H9 (cell line): Measurements from ENCODE around the gene SPAG5. TPM values are rescaled to one million over a fixed set of nuclear protein-coding genes. Genes with fewer than 3 reads are reported as not detected.

ENCODE experiments used
- DNase-seq: peaks from one replicate; pipeline ENCODE4 v3.0.0-alpha.2; 2017
- H2AFZ ChIP-seq: one replicate; pipeline ENCODE4 v1.6.1; 2013; ENCODE audit warnings: mild to moderate bottlenecking, low read length, control low read depth, moderate library complexity
- H2AK5ac ChIP-seq: 2 replicates; pipeline ENCODE4 v1.6.1; 2013; ENCODE audit warnings: low read length, control low read depth, mixed read lengths; ENCODE audit not compliant: insufficient read length
- H2BK120ac ChIP-seq: one replicate; pipeline ENCODE4 v1.6.1; 2013; ENCODE audit warnings: low read depth, mild to moderate bottlenecking, low read length, control low read depth, inconsistent platforms; ENCODE audit not compliant: poor library complexity, severe bottlenecking
- H2BK12ac ChIP-seq: 2 replicates; pipeline ENCODE4 v1.6.1; 2013; ENCODE audit warnings: low read length, control low read depth, mixed read lengths, low read depth; ENCODE audit not compliant: insufficient read length
- H2BK15ac ChIP-seq: 2 replicates; pipeline ENCODE4 v1.6.1; 2013; ENCODE audit warnings: low read depth, low read length, control low read depth
- H2BK20ac ChIP-seq: one replicate; pipeline ENCODE4 v1.6.1; 2013; ENCODE audit warnings: low read depth, mild to moderate bottlenecking, low read length, control low read depth, inconsistent platforms; ENCODE audit not compliant: poor library complexity, severe bottlenecking
- H2BK5ac ChIP-seq: 2 replicates; pipeline ENCODE4 v1.6.1; 2013; ENCODE audit warnings: low read length, control low read depth, mixed read lengths; ENCODE audit not compliant: insufficient read length
- H3K14ac ChIP-seq: 2 replicates; pipeline ENCODE4 v1.6.1; 2013; ENCODE audit warnings: low read length, control low read depth; ENCODE audit not compliant: insufficient read depth
- H3K18ac ChIP-seq: 2 replicates; pipeline ENCODE4 v1.6.1; 2013; ENCODE audit warnings: low read depth, mild to moderate bottlenecking, mixed read lengths, low read length, control low read depth; ENCODE audit not compliant: insufficient read length
- H3K23ac ChIP-seq: 2 replicates; pipeline ENCODE4 v1.6.1; 2013; ENCODE audit warnings: low read length, control low read depth, mixed read lengths, low read depth; ENCODE audit not compliant: insufficient read length
- H3K23me2 ChIP-seq: 2 replicates; pipeline ENCODE4 v1.6.1; 2013; ENCODE audit warnings: low read depth, mild to moderate bottlenecking, mixed read lengths, low read length, control low read depth; ENCODE audit not compliant: insufficient read length, poor library complexity, severe bottlenecking
- H3K27ac ChIP-seq: 2 replicates; pipeline ENCODE4 v1.5.1; 2013; ENCODE audit warnings: low read length, control low read depth, mixed read lengths, low read depth; ENCODE audit not compliant: insufficient read length
- H3K27me3 ChIP-seq: 2 replicates; pipeline ENCODE4 v1.6.1; 2013; ENCODE audit warnings: low read length, control low read depth, inconsistent platforms; ENCODE audit not compliant: insufficient read depth
- H3K4ac ChIP-seq: 2 replicates; pipeline ENCODE4 v1.6.1; 2013; ENCODE audit warnings: low read depth, mild to moderate bottlenecking, control low read depth, inconsistent platforms, low read length, moderate library complexity
- H3K4me1 ChIP-seq: 2 replicates; pipeline ENCODE4 v1.6.1; 2013; ENCODE audit warnings: low read length, control low read depth, inconsistent platforms; ENCODE audit not compliant: insufficient read depth
- H3K4me2 ChIP-seq: 2 replicates; pipeline ENCODE4 v1.6.1; 2013; ENCODE audit warnings: low read length, control low read depth, mixed read lengths; ENCODE audit not compliant: insufficient read length, insufficient read depth
- H3K56ac ChIP-seq: 2 replicates; pipeline ENCODE4 v1.6.1; 2013; ENCODE audit warnings: low read depth, mild to moderate bottlenecking, mixed read lengths, low read length, control low read depth; ENCODE audit not compliant: insufficient read length
- H3K79me1 ChIP-seq: 2 replicates; pipeline ENCODE4 v1.6.1; 2013; ENCODE audit warnings: low read depth, mild to moderate bottlenecking, moderate library complexity, low read length, control low read depth, inconsistent platforms; ENCODE audit not compliant: insufficient read depth, poor library complexity, severe bottlenecking
- H3K79me2 ChIP-seq: 2 replicates; pipeline ENCODE4 v1.6.1; 2013; ENCODE audit warnings: low read length, control low read depth, inconsistent platforms; ENCODE audit not compliant: insufficient read depth
- H3K9ac ChIP-seq: 2 replicates; pipeline ENCODE4 v1.6.1; 2013; ENCODE audit warnings: low read length, control low read depth, mixed read lengths; ENCODE audit not compliant: insufficient read length; ENCODE audit errors: extremely low read depth
- H3K9me3 ChIP-seq: one replicate; pipeline ENCODE4 v1.6.1; 2013; ENCODE audit warnings: low read depth, low read length, inconsistent platforms; ENCODE audit not compliant: control insufficient read depth
- H3T11ph ChIP-seq: one replicate; pipeline ENCODE4 v1.6.1; 2013; ENCODE audit warnings: mild to moderate bottlenecking, low read length, control low read depth, inconsistent platforms
- H4K20me1 ChIP-seq: one replicate; pipeline ENCODE4 v1.6.1; 2013; ENCODE audit not compliant: control insufficient read depth, insufficient read length, insufficient read depth
- H4K5ac ChIP-seq: 2 replicates; pipeline ENCODE4 v1.6.1; 2013; ENCODE audit warnings: low read depth, mild to moderate bottlenecking, mixed read lengths, low read length, control low read depth; ENCODE audit not compliant: insufficient read length
- H4K8ac ChIP-seq: replicated peaks from 2 replicates; pipeline ENCODE4 v1.6.1; 2013; ENCODE audit warnings: low read length, control low read depth, mixed read lengths, low read depth; ENCODE audit not compliant: insufficient read length
- H4K91ac ChIP-seq: 2 replicates; pipeline ENCODE4 v1.6.1; 2013; ENCODE audit warnings: low read depth, mild to moderate bottlenecking, moderate library complexity, mixed read lengths, low read length, control low read depth; ENCODE audit not compliant: insufficient read length
- H3K27ac Mint-ChIP-seq, 3 experiments: 2 replicates in 2 of 3; 3 replicates in 1 of 3; pipeline ENCODE4 v1.8.0; 2020 to 2021; ENCODE audit warnings: mixed read lengths in 3 of 3, mild to moderate bottlenecking in 1 of 3, moderate library complexity in 1 of 3
- H3K27me3 Mint-ChIP-seq: 2 replicates; pipeline ENCODE4 v1.8.0; 2021; ENCODE audit warnings: low read depth, mild to moderate bottlenecking, moderate library complexity, mixed read lengths
- H3K36me3 Mint-ChIP-seq, 3 experiments: 2 replicates in 2 of 3; 3 replicates in 1 of 3; pipeline ENCODE4 v1.8.0; 2020 to 2021; ENCODE audit warnings: low read depth in 3 of 3, mixed read lengths in 3 of 3; ENCODE audit not compliant: insufficient read depth in 1 of 3
- H3K4me1 Mint-ChIP-seq, 2 experiments: 2 replicates each; pipeline ENCODE4 v1.8.0; 2020; ENCODE audit warnings: mixed read lengths in 2 of 2
- H3K4me3 Mint-ChIP-seq, 2 experiments: 2 replicates in 1 of 2; 3 replicates in 1 of 2; pipeline ENCODE4 v1.8.0; 2020 to 2021; ENCODE audit warnings: mild to moderate bottlenecking in 2 of 2, mixed read lengths in 2 of 2, moderate library complexity in 1 of 2
- H3K9me3 Mint-ChIP-seq, 2 experiments: 2 replicates in 1 of 2; 3 replicates in 1 of 2; pipeline ENCODE4 v1.8.0; 2020; ENCODE audit warnings: mild to moderate bottlenecking in 2 of 2, mixed read lengths in 2 of 2, moderate library complexity in 1 of 2
- WGBS: extraction: QIAGEN DNeasy Blood & Tissue Kit; methylation state at CpG from one replicate; pipeline ENCODE4 v1.1.7; 2013; ENCODE audit warnings: missing lambda C conversion rate, low lambda C conversion rate, mixed read lengths; ENCODE audit not compliant: insufficient read length; ENCODE audit errors: extremely low coverage; 5-methylcytosine and 5-hydroxymethylcytosine counted together
- total RNA-seq: library from RNA; stranded (reverse); gene quantifications from 2 replicates; pipeline ENCODE4 v1.2.1, GENCODE V29; 2021
- TF ChIP-seq, protein P1 (sequence below): fragments of 200-600 bp; sonication (generic); conservative IDR thresholded peaks from 3 replicates; pipeline ENCODE4 v1.8.0; 2021; ENCODE audit warnings: antibody characterized with exemption, mild to moderate bottlenecking

The SPAG5 gene
- total RNA-seq, 1 experiment from 2014 or later = 122 TPM

GRCh38 chr17:28573521-28573920 is 25.3 kb downstream of the SPAG5 start:
- no peak overlapping the region for H4K91ac ChIP-seq
- H3K4ac ChIP-seq = no peak overlapping the region
- H3K14ac ChIP-seq = no peak overlapping the region
- H2BK5ac ChIP-seq = no peak overlapping the region
- H3K4me2 ChIP-seq = no peak overlapping the region
- H3K9ac ChIP-seq = no peak overlapping the region
- no peak overlapping the region for H3T11ph ChIP-seq
- no peak for DNase-seq
- no peak overlapping the region for H3K27ac Mint-ChIP-seq
- H4K5ac ChIP-seq = no peak overlapping the region
- no peak overlapping the region for H3K27ac ChIP-seq
- no peak overlapping the region for H2BK120ac ChIP-seq
- H3K27me3 ChIP-seq = no peaks in the 10 kb centered on the region
- no peak overlapping the region for H3K23ac ChIP-seq
- no peaks in the 10 kb centered on the region for H3K79me2 ChIP-seq
- no peak overlapping the region for H4K8ac ChIP-seq
- H3K56ac ChIP-seq = no peak overlapping the region
- peaks cover 24 to 40% of the 10 kb centered on the region in 2 experiments for H3K4me1 Mint-ChIP-seq
- WGBS = no CpG with 5 or more reads among the region's 9 CpGs
- H2AK5ac ChIP-seq = no peak overlapping the region
- no peak overlapping the region for H3K4me3 Mint-ChIP-seq
- no peak overlapping the region for H2BK15ac ChIP-seq
- no peaks in the 10 kb centered on the region for H3K4me1 ChIP-seq
- H3K9me3 Mint-ChIP-seq = no peaks in the 10 kb centered on the region
- H2BK20ac ChIP-seq = no peak overlapping the region
- no peaks in the 10 kb centered on the region for H3K79me1 ChIP-seq
- H3K23me2 ChIP-seq = peaks cover 11% of the 10 kb centered on the region
- H3K9me3 ChIP-seq = no peaks in the 10 kb centered on the region
- H3K18ac ChIP-seq = no peak overlapping the region
- H4K20me1 ChIP-seq = peaks cover 2% of the 10 kb centered on the region
- H3K27me3 Mint-ChIP-seq = peaks cover 7% of the 10 kb centered on the region
- peaks cover 12 to 35% (median 34%) of the 10 kb centered on the region in 3 experiments; a peak in 6 of 7 replicates for H3K36me3 Mint-ChIP-seq
- TF ChIP-seq, protein P1, sequence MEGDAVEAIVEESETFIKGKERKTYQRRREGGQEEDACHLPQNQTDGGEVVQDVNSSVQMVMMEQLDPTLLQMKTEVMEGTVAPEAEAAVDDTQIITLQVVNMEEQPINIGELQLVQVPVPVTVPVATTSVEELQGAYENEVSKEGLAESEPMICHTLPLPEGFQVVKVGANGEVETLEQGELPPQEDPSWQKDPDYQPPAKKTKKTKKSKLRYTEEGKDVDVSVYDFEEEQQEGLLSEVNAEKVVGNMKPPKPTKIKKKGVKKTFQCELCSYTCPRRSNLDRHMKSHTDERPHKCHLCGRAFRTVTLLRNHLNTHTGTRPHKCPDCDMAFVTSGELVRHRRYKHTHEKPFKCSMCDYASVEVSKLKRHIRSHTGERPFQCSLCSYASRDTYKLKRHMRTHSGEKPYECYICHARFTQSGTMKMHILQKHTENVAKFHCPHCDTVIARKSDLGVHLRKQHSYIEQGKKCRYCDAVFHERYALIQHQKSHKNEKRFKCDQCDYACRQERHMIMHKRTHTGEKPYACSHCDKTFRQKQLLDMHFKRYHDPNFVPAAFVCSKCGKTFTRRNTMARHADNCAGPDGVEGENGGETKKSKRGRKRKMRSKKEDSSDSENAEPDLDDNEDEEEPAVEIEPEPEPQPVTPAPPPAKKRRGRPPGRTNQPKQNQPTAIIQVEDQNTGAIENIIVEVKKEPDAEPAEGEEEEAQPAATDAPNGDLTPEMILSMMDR = no peak
- no peak overlapping the region for H2AFZ ChIP-seq
- no peak overlapping the region for H2BK12ac ChIP-seq
